Astrocyte of the spinal cord (primary cell): ENCODE results near the gene SLC25A36.
"Not testable (repeated sequence)": the region's sequence is repeated elsewhere in the genome, so short reads cannot be mapped to it uniquely, and the experiment has no call there.

Experiments
- DNase-seq: peaks from one replicate; pipeline ENCODE4 v3.0.0; 2011; ENCODE audit warnings: low read depth, low spot score
- H3K4me3 ChIP-seq: 2 replicates; pipeline ENCODE4 v1.5.1; 2011; ENCODE audit warnings: low read depth, mild to moderate bottlenecking, low read length, moderate library complexity
- CTCF ChIP-seq: IDR thresholded peaks from 2 replicates; pipeline ENCODE4 v1.5.1; 2012; ENCODE audit warnings: low read depth, mild to moderate bottlenecking, low read length, inconsistent platforms
- in situ Hi-C: cut with HindIII; loops from 2 replicates; pipeline ENCODE4 v1.10.0; 2017; ENCODE audit warnings: low sequenced_read_pairs

SLC25A36 gene

GRCh38 chr3:140942221-140943104 is 827 bp downstream of the SLC25A36 start:
- peak overlapping the region; percentile 92 for H3K4me3 ChIP-seq
- TF ChIP-seq CTCF: no peak
- in situ Hi-C loops: no loop called here
- DNase-seq: peak; percentile 62

- no peak overlapping the region for H3K4me3 ChIP-seq
- in situ Hi-C loops: no loop called here
- no peak for DNase-seq
- no peak for TF ChIP-seq CTCF
Observed at GRCh38 chr3:140943781-140944552, 2.3 kb downstream of the SLC25A36 start.

GRCh38 chr3:140948460-140949249 is 7.0 kb downstream of the SLC25A36 start:
- no peak for DNase-seq
- H3K4me3 ChIP-seq: no peak overlapping the region
- no peak for TF ChIP-seq CTCF
- in situ Hi-C loops: no loop called here

GRCh38 chr3:140950144-140950543 is 8.5 kb downstream of the SLC25A36 start:
- DNase-seq: no peak
- H3K4me3 ChIP-seq: no peak overlapping the region
- TF ChIP-seq CTCF: no peak
- in situ Hi-C loops: no loop called here

GRCh38 chr3:140950863-140951262 is 9.2 kb downstream of the SLC25A36 start:
- in situ Hi-C loops: no loop called here
- H3K4me3 ChIP-seq: no peak overlapping the region
- no peak for DNase-seq
- no peak for TF ChIP-seq CTCF

- in situ Hi-C loops, H3K4me3 ChIP-seq, DNase-seq: not testable (repeated sequence)
Observed at GRCh38 chr3:140951750-140952149, 10.1 kb downstream of the SLC25A36 start.
